ENCODE data around the gene NRIP3. TPM values are rescaled to one million over a fixed set of nuclear protein-coding genes. Genes with fewer than 3 reads are reported as not detected.

The NRIP3 gene
- total RNA-seq, 1 donor from 2014 or later = 0.56 TPM

- ATAC-seq = no peak
- Histone ChIP-seq H3K36me3 (no peaks in the 10 kb centered on the region), H3K4me1 (no peaks in the 10 kb centered on the region), H3K9me3 (no peaks in the 10 kb centered on the region), H3K27ac (no peak overlapping the region), H3K4me3 (no peak overlapping the region), H3K27me3 (ENCODE audit: low read depth) (no peaks in the 10 kb centered on the region)
- TF ChIP-seq, protein P1, sequence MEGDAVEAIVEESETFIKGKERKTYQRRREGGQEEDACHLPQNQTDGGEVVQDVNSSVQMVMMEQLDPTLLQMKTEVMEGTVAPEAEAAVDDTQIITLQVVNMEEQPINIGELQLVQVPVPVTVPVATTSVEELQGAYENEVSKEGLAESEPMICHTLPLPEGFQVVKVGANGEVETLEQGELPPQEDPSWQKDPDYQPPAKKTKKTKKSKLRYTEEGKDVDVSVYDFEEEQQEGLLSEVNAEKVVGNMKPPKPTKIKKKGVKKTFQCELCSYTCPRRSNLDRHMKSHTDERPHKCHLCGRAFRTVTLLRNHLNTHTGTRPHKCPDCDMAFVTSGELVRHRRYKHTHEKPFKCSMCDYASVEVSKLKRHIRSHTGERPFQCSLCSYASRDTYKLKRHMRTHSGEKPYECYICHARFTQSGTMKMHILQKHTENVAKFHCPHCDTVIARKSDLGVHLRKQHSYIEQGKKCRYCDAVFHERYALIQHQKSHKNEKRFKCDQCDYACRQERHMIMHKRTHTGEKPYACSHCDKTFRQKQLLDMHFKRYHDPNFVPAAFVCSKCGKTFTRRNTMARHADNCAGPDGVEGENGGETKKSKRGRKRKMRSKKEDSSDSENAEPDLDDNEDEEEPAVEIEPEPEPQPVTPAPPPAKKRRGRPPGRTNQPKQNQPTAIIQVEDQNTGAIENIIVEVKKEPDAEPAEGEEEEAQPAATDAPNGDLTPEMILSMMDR (IDR thresholded peaks at IDR 0.05) = no peak
- intact Hi-C loops (cut with DNase I) = no loop called here
- DNase-seq = no peak
Observed at GRCh38 chr11:8934742-8935488, 68.9 kb downstream of the NRIP3 start.

GRCh38 chr11:8933931-8934330 is 69.9 kb downstream of the NRIP3 start:
- Histone ChIP-seq H3K4me1 (no peaks in the 10 kb centered on the region), H3K9me3 (no peaks in the 10 kb centered on the region), H3K27me3 (ENCODE audit: low read depth) (no peaks in the 10 kb centered on the region), H3K27ac (no peak overlapping the region), H3K36me3 (no peaks in the 10 kb centered on the region), H3K4me3 (no peak overlapping the region)
- ATAC-seq (no peak), DNase-seq (no peak)
- TF ChIP-seq, protein P1 (IDR thresholded peaks at IDR 0.05) = no peak
- intact Hi-C loops (cut with DNase I) = no loop called here

GRCh38 chr11:8932564-8933180 is 71.1 kb downstream of the NRIP3 start, which contains the start of gene C11orf16:
TSS of gene C11orf16 (minus strand) at chr11:8932947. CDS start at chr11:8932308, 639 bp downstream.
- no peaks in the 10 kb centered on the region for H3K9me3 ChIP-seq
- no peaks in the 10 kb centered on the region for H3K27me3 ChIP-seq (ENCODE audit: low read depth)
- no peak within 1 kb of the TSS for H3K4me3 ChIP-seq
- no peak within 1 kb of the TSS for H3K27ac ChIP-seq
- TF ChIP-seq, protein P1 (IDR thresholded peaks at IDR 0.05) = no peak
- ATAC-seq = no peak
- H3K4me1 ChIP-seq = no peaks in the 10 kb centered on the region
- no peak for DNase-seq
- intact Hi-C loops (cut with DNase I) = no loop called here
- H3K36me3 ChIP-seq = no peaks in the 10 kb centered on the region

Other genes with a start within 250 kb of the NRIP3 start
- gene AKIP1, start 92.8 kb downstream of the NRIP3 start, total RNA-seq = 24.1 TPM
- gene C11orf16, start 71.1 kb downstream of the NRIP3 start, total RNA-seq = 5.4 TPM
- not detected for gene ASCL3, start 61.0 kb downstream of the NRIP3 start, total RNA-seq
- gene TMEM9B, start 39.6 kb downstream of the NRIP3 start, total RNA-seq = 57.7 TPM
- 7.1 TPM for gene SCUBE2, start 87.6 kb upstream of the NRIP3 start, total RNA-seq

All from lower lobe of right lung (tissue), 2 donors.